Stimulated activated naive CD8-positive, alpha-beta T cell treated with anti-CD3 and anti-CD28 coated beads, Interleukin-15, amount 100 ng/mL, for 72 hours (primary cell): ENCODE measurements around the gene CELSR3.

Source experiments
- ATAC-seq: fragments of 150-1000 bp; cut with Tn5 transposase; 2 replicates; pipeline ENCODE4 v1.10.0; 2021; ENCODE audit warnings: mild to moderate bottlenecking, moderate library complexity
- DNase-seq, 2 donors: peaks; one replicate each; pipeline ENCODE4 v3.0.0; 2021 to 2022
- H3K27ac Mint-ChIP-seq, 2 donors: one replicate each; pipeline ENCODE4 v1.8.0; 2022; ENCODE audit warnings: mild to moderate bottlenecking in 2 of 2, mixed read lengths in 2 of 2, moderate library complexity in 2 of 2
- H3K27me3 Mint-ChIP-seq: one replicate; pipeline ENCODE4 v1.8.0; 2022; ENCODE audit warnings: mixed read lengths
- H3K4me1 Mint-ChIP-seq: one replicate; pipeline ENCODE4 v1.8.0; 2022; ENCODE audit warnings: mild to moderate bottlenecking, mixed read lengths
- H3K4me3 Mint-ChIP-seq, 2 donors: one replicate each; pipeline ENCODE4 v1.8.0; 2022; ENCODE audit warnings: mild to moderate bottlenecking in 2 of 2, mixed read lengths in 2 of 2, moderate library complexity in 1 of 2
- H3K9me3 Mint-ChIP-seq, 2 donors: one replicate each; pipeline ENCODE4 v1.8.0; 2022; ENCODE audit warnings: mixed read lengths in 2 of 2

Gene CELSR3

GRCh38 chr3:48690846-48691458, 28.3 kb upstream of the CELSR3 start:
- DNase-seq, result no peak
- Mint-ChIP-seq H3K4me1 (peaks cover 19% of the 10 kb centered on the region), H3K9me3 (no peaks in the 10 kb centered on the region), H3K27me3 (no peaks in the 10 kb centered on the region), H3K27ac (peak overlapping the region in 1 of 2 donors; percentile 83), H3K4me3 (no peak overlapping the region)
- ATAC-seq, result no peak

- no peak for ATAC-seq
- no peak overlapping the region for H3K4me3 Mint-ChIP-seq
- no peak for DNase-seq
- no peaks in the 10 kb centered on the region for H3K27me3 Mint-ChIP-seq
- peaks cover 17% of the 10 kb centered on the region for H3K4me1 Mint-ChIP-seq
- no peaks in the 10 kb centered on the region for H3K9me3 Mint-ChIP-seq
- no peak overlapping the region for H3K27ac Mint-ChIP-seq
Measured at GRCh38 chr3:48689384-48689783, 26.7 kb upstream of the CELSR3 start.

GRCh38 chr3:48688737-48689075, 26.0 kb upstream of the CELSR3 start:
- ATAC-seq (no peak), DNase-seq (no peak)
- no peaks in the 10 kb centered on the region for H3K9me3 Mint-ChIP-seq
- no peaks in the 10 kb centered on the region for H3K27me3 Mint-ChIP-seq
- peaks cover 24% of the 10 kb centered on the region for H3K4me1 Mint-ChIP-seq
- no peak overlapping the region for H3K4me3 Mint-ChIP-seq
- H3K27ac Mint-ChIP-seq, result no peak overlapping the region

GRCh38 chr3:48688032-48688736, 25.5 kb upstream of the CELSR3 start:
- ATAC-seq (no peak), DNase-seq (no peak)
- Mint-ChIP-seq H3K4me3 (no peak overlapping the region), H3K27ac (peak overlapping the region in 1 of 2 donors; percentile 96), H3K27me3 (no peaks in the 10 kb centered on the region), H3K4me1 (peaks cover 29% of the 10 kb centered on the region), H3K9me3 (no peaks in the 10 kb centered on the region)

GRCh38 chr3:48687220-48687678, 24.6 kb upstream of the CELSR3 start:
- H3K4me3 Mint-ChIP-seq, result no peak overlapping the region
- H3K9me3 Mint-ChIP-seq, result no peaks in the 10 kb centered on the region
- DNase-seq, result no peak
- no peaks in the 10 kb centered on the region for H3K27me3 Mint-ChIP-seq
- ATAC-seq, result no peak
- no peak overlapping the region for H3K27ac Mint-ChIP-seq
- H3K4me1 Mint-ChIP-seq, result peaks cover 29% of the 10 kb centered on the region

GRCh38 chr3:48686538-48687219, 24.0 kb upstream of the CELSR3 start:
- H3K4me3 Mint-ChIP-seq, result peak overlapping the region; percentile 87 to 90

GRCh38 chr3:48685603-48686511, 23.2 kb upstream of the CELSR3 start, which contains the start of gene NCKIPSD:
TSS of gene NCKIPSD (minus strand) at chr3:48685915. CDS start at chr3:48685807, 108 bp downstream.
- peaks cover 32% of the 10 kb centered on the region for H3K4me1 Mint-ChIP-seq
- H3K27ac Mint-ChIP-seq, result peak within 1 kb of the TSS; percentile 70 to 93
- DNase-seq (peak; percentile 85 to 93), ATAC-seq (peak; percentile 89)
- H3K9me3 Mint-ChIP-seq, result no peaks in the 10 kb centered on the region
- H3K27me3 Mint-ChIP-seq, result no peaks in the 10 kb centered on the region
- peak within 1 kb of the TSS; percentile 87 to 90 for H3K4me3 Mint-ChIP-seq

More at GRCh38 chr3:48686538-48687219, 24.0 kb upstream of the CELSR3 start:
- ATAC-seq (no peak), DNase-seq (no peak)
- Mint-ChIP-seq H3K27ac (peak overlapping the region in 1 of 2 donors; percentile 1), H3K4me1 (peaks cover 29% of the 10 kb centered on the region), H3K9me3 (no peaks in the 10 kb centered on the region), H3K27me3 (no peaks in the 10 kb centered on the region)

GRCh38 chr3:48685293-48685602, 22.6 kb upstream of the CELSR3 start:
- ATAC-seq (no peak), DNase-seq (no peak)
- H3K27ac Mint-ChIP-seq, result peak overlapping the region; percentile 63 to 81
- peak overlapping the region; percentile 87 to 90 for H3K4me3 Mint-ChIP-seq
- peaks cover 37% of the 10 kb centered on the region for H3K4me1 Mint-ChIP-seq
- H3K27me3 Mint-ChIP-seq, result no peaks in the 10 kb centered on the region
- H3K9me3 Mint-ChIP-seq, result no peaks in the 10 kb centered on the region

- peaks cover 37% of the 10 kb centered on the region for H3K4me1 Mint-ChIP-seq
- peak overlapping the region; percentile 87 to 90 for H3K4me3 Mint-ChIP-seq
- no peaks in the 10 kb centered on the region for H3K27me3 Mint-ChIP-seq
- ATAC-seq (no peak), DNase-seq (no peak)
- peak overlapping the region in 1 of 2 donors; percentile 93 for H3K27ac Mint-ChIP-seq
- no peaks in the 10 kb centered on the region for H3K9me3 Mint-ChIP-seq
Measured at GRCh38 chr3:48684480-48685143, 21.9 kb upstream of the CELSR3 start.

- peak overlapping the region; percentile 59 to 63 for H3K4me3 Mint-ChIP-seq
- no peaks in the 10 kb centered on the region for H3K27me3 Mint-ChIP-seq
- ATAC-seq (no peak), DNase-seq (no peak)
- peaks cover 37% of the 10 kb centered on the region for H3K4me1 Mint-ChIP-seq
- no peaks in the 10 kb centered on the region for H3K9me3 Mint-ChIP-seq
- no peak overlapping the region for H3K27ac Mint-ChIP-seq
Measured at GRCh38 chr3:48684054-48684349, 21.3 kb upstream of the CELSR3 start.

GRCh38 chr3:48682786-48683185, 20.1 kb upstream of the CELSR3 start:
- Mint-ChIP-seq H3K27ac (no peak overlapping the region), H3K4me1 (peaks cover 37% of the 10 kb centered on the region), H3K27me3 (no peaks in the 10 kb centered on the region), H3K9me3 (no peaks in the 10 kb centered on the region), H3K4me3 (no peak overlapping the region)
- no peak for DNase-seq
- no peak for ATAC-seq

GRCh38 chr3:48681974-48682610, 19.4 kb upstream of the CELSR3 start:
- no peak overlapping the region for H3K4me3 Mint-ChIP-seq
- no peak for ATAC-seq

GRCh38 chr3:48681541-48681880, 18.8 kb upstream of the CELSR3 start:
- ATAC-seq (no peak), DNase-seq (no peak)
- H3K4me1 Mint-ChIP-seq, result peaks cover 34% of the 10 kb centered on the region
- no peak overlapping the region for H3K27ac Mint-ChIP-seq
- H3K27me3 Mint-ChIP-seq, result no peaks in the 10 kb centered on the region
- no peaks in the 10 kb centered on the region for H3K9me3 Mint-ChIP-seq
- no peak overlapping the region for H3K4me3 Mint-ChIP-seq

More at GRCh38 chr3:48681974-48682610, 19.4 kb upstream of the CELSR3 start:
- no peak for DNase-seq
- Mint-ChIP-seq H3K9me3 (no peaks in the 10 kb centered on the region), H3K27ac (no peak overlapping the region), H3K4me1 (peaks cover 37% of the 10 kb centered on the region), H3K27me3 (no peaks in the 10 kb centered on the region)

- peaks cover 28% of the 10 kb centered on the region for H3K4me1 Mint-ChIP-seq
- H3K4me3 Mint-ChIP-seq, result no peak overlapping the region
- DNase-seq (no peak), ATAC-seq (no peak)
- H3K27me3 Mint-ChIP-seq, result no peaks in the 10 kb centered on the region
- H3K27ac Mint-ChIP-seq, result peak overlapping the region in 1 of 2 donors; percentile 83
- H3K9me3 Mint-ChIP-seq, result no peaks in the 10 kb centered on the region
Measured at GRCh38 chr3:48680811-48681540, 18.3 kb upstream of the CELSR3 start.
